H9 (cell line): ENCODE data around the gene MMP25. TPM values are rescaled to one million over a fixed set of nuclear protein-coding genes. Genes with fewer than 3 reads are reported as not detected.

ENCODE experiments used
- DNase-seq: peaks from one replicate; pipeline ENCODE4 v3.0.0-alpha.2; 2017
- H2AFZ ChIP-seq: one replicate; pipeline ENCODE4 v1.6.1; 2013; ENCODE audit warnings: mild to moderate bottlenecking, low read length, control low read depth, moderate library complexity
- H2AK5ac ChIP-seq: 2 replicates; pipeline ENCODE4 v1.6.1; 2013; ENCODE audit warnings: low read length, control low read depth, mixed read lengths; ENCODE audit not compliant: insufficient read length
- H2BK120ac ChIP-seq: one replicate; pipeline ENCODE4 v1.6.1; 2013; ENCODE audit warnings: low read depth, mild to moderate bottlenecking, low read length, control low read depth, inconsistent platforms; ENCODE audit not compliant: poor library complexity, severe bottlenecking
- H2BK12ac ChIP-seq: 2 replicates; pipeline ENCODE4 v1.6.1; 2013; ENCODE audit warnings: low read length, control low read depth, mixed read lengths, low read depth; ENCODE audit not compliant: insufficient read length
- H2BK15ac ChIP-seq: 2 replicates; pipeline ENCODE4 v1.6.1; 2013; ENCODE audit warnings: low read depth, low read length, control low read depth
- H2BK20ac ChIP-seq: one replicate; pipeline ENCODE4 v1.6.1; 2013; ENCODE audit warnings: low read depth, mild to moderate bottlenecking, low read length, control low read depth, inconsistent platforms; ENCODE audit not compliant: poor library complexity, severe bottlenecking
- H2BK5ac ChIP-seq: 2 replicates; pipeline ENCODE4 v1.6.1; 2013; ENCODE audit warnings: low read length, control low read depth, mixed read lengths; ENCODE audit not compliant: insufficient read length
- H3K14ac ChIP-seq: 2 replicates; pipeline ENCODE4 v1.6.1; 2013; ENCODE audit warnings: low read length, control low read depth; ENCODE audit not compliant: insufficient read depth
- H3K18ac ChIP-seq: 2 replicates; pipeline ENCODE4 v1.6.1; 2013; ENCODE audit warnings: low read depth, mild to moderate bottlenecking, mixed read lengths, low read length, control low read depth; ENCODE audit not compliant: insufficient read length
- H3K23ac ChIP-seq: 2 replicates; pipeline ENCODE4 v1.6.1; 2013; ENCODE audit warnings: low read length, control low read depth, mixed read lengths, low read depth; ENCODE audit not compliant: insufficient read length
- H3K23me2 ChIP-seq: 2 replicates; pipeline ENCODE4 v1.6.1; 2013; ENCODE audit warnings: low read depth, mild to moderate bottlenecking, mixed read lengths, low read length, control low read depth; ENCODE audit not compliant: insufficient read length, poor library complexity, severe bottlenecking
- H3K27ac ChIP-seq: 2 replicates; pipeline ENCODE4 v1.5.1; 2013; ENCODE audit warnings: low read length, control low read depth, mixed read lengths, low read depth; ENCODE audit not compliant: insufficient read length
- H3K27me3 ChIP-seq: 2 replicates; pipeline ENCODE4 v1.6.1; 2013; ENCODE audit warnings: low read length, control low read depth, inconsistent platforms; ENCODE audit not compliant: insufficient read depth
- H3K4ac ChIP-seq: 2 replicates; pipeline ENCODE4 v1.6.1; 2013; ENCODE audit warnings: low read depth, mild to moderate bottlenecking, control low read depth, inconsistent platforms, low read length, moderate library complexity
- H3K4me1 ChIP-seq: 2 replicates; pipeline ENCODE4 v1.6.1; 2013; ENCODE audit warnings: low read length, control low read depth, inconsistent platforms; ENCODE audit not compliant: insufficient read depth
- H3K4me2 ChIP-seq: 2 replicates; pipeline ENCODE4 v1.6.1; 2013; ENCODE audit warnings: low read length, control low read depth, mixed read lengths; ENCODE audit not compliant: insufficient read length, insufficient read depth
- H3K56ac ChIP-seq: 2 replicates; pipeline ENCODE4 v1.6.1; 2013; ENCODE audit warnings: low read depth, mild to moderate bottlenecking, mixed read lengths, low read length, control low read depth; ENCODE audit not compliant: insufficient read length
- H3K79me1 ChIP-seq: 2 replicates; pipeline ENCODE4 v1.6.1; 2013; ENCODE audit warnings: low read depth, mild to moderate bottlenecking, moderate library complexity, low read length, control low read depth, inconsistent platforms; ENCODE audit not compliant: insufficient read depth, poor library complexity, severe bottlenecking
- H3K79me2 ChIP-seq: 2 replicates; pipeline ENCODE4 v1.6.1; 2013; ENCODE audit warnings: low read length, control low read depth, inconsistent platforms; ENCODE audit not compliant: insufficient read depth
- H3K9ac ChIP-seq: 2 replicates; pipeline ENCODE4 v1.6.1; 2013; ENCODE audit warnings: low read length, control low read depth, mixed read lengths; ENCODE audit not compliant: insufficient read length; ENCODE audit errors: extremely low read depth
- H3K9me3 ChIP-seq: one replicate; pipeline ENCODE4 v1.6.1; 2013; ENCODE audit warnings: low read depth, low read length, inconsistent platforms; ENCODE audit not compliant: control insufficient read depth
- H3T11ph ChIP-seq: one replicate; pipeline ENCODE4 v1.6.1; 2013; ENCODE audit warnings: mild to moderate bottlenecking, low read length, control low read depth, inconsistent platforms
- H4K20me1 ChIP-seq: one replicate; pipeline ENCODE4 v1.6.1; 2013; ENCODE audit not compliant: control insufficient read depth, insufficient read length, insufficient read depth
- H4K5ac ChIP-seq: 2 replicates; pipeline ENCODE4 v1.6.1; 2013; ENCODE audit warnings: low read depth, mild to moderate bottlenecking, mixed read lengths, low read length, control low read depth; ENCODE audit not compliant: insufficient read length
- H4K8ac ChIP-seq: replicated peaks from 2 replicates; pipeline ENCODE4 v1.6.1; 2013; ENCODE audit warnings: low read length, control low read depth, mixed read lengths, low read depth; ENCODE audit not compliant: insufficient read length
- H4K91ac ChIP-seq: 2 replicates; pipeline ENCODE4 v1.6.1; 2013; ENCODE audit warnings: low read depth, mild to moderate bottlenecking, moderate library complexity, mixed read lengths, low read length, control low read depth; ENCODE audit not compliant: insufficient read length
- H3K27ac Mint-ChIP-seq, 3 experiments: 2 replicates in 2 of 3; 3 replicates in 1 of 3; pipeline ENCODE4 v1.8.0; 2020 to 2021; ENCODE audit warnings: mixed read lengths in 3 of 3, mild to moderate bottlenecking in 1 of 3, moderate library complexity in 1 of 3
- H3K27me3 Mint-ChIP-seq: 2 replicates; pipeline ENCODE4 v1.8.0; 2021; ENCODE audit warnings: low read depth, mild to moderate bottlenecking, moderate library complexity, mixed read lengths
- H3K36me3 Mint-ChIP-seq, 3 experiments: 2 replicates in 2 of 3; 3 replicates in 1 of 3; pipeline ENCODE4 v1.8.0; 2020 to 2021; ENCODE audit warnings: low read depth in 3 of 3, mixed read lengths in 3 of 3; ENCODE audit not compliant: insufficient read depth in 1 of 3
- H3K4me1 Mint-ChIP-seq, 2 experiments: 2 replicates each; pipeline ENCODE4 v1.8.0; 2020; ENCODE audit warnings: mixed read lengths in 2 of 2
- H3K4me3 Mint-ChIP-seq, 2 experiments: 2 replicates in 1 of 2; 3 replicates in 1 of 2; pipeline ENCODE4 v1.8.0; 2020 to 2021; ENCODE audit warnings: mild to moderate bottlenecking in 2 of 2, mixed read lengths in 2 of 2, moderate library complexity in 1 of 2
- H3K9me3 Mint-ChIP-seq, 2 experiments: 2 replicates in 1 of 2; 3 replicates in 1 of 2; pipeline ENCODE4 v1.8.0; 2020; ENCODE audit warnings: mild to moderate bottlenecking in 2 of 2, mixed read lengths in 2 of 2, moderate library complexity in 1 of 2
- CTCF ChIP-seq: fragments of 200-600 bp; sonication (generic); conservative IDR thresholded peaks from 3 replicates; pipeline ENCODE4 v1.8.0; 2021; ENCODE audit warnings: antibody characterized with exemption, mild to moderate bottlenecking
- WGBS: extraction: QIAGEN DNeasy Blood & Tissue Kit; methylation state at CpG from one replicate; pipeline ENCODE4 v1.1.7; 2013; ENCODE audit warnings: missing lambda C conversion rate, low lambda C conversion rate, mixed read lengths; ENCODE audit not compliant: insufficient read length; ENCODE audit errors: extremely low coverage; 5-methylcytosine and 5-hydroxymethylcytosine counted together
- total RNA-seq: library from RNA; stranded (reverse); gene quantifications from 2 replicates; pipeline ENCODE4 v1.2.1, GENCODE V29; 2021

The MMP25 gene
- total RNA-seq, 1 experiment from 2014 or later = 13.5 TPM

- H3K18ac ChIP-seq = no peak overlapping the region
- no peaks in the 10 kb centered on the region for H3K9me3 ChIP-seq
- no peak overlapping the region for H3K14ac ChIP-seq
- Mint-ChIP-seq H3K9me3 (no peaks in the 10 kb centered on the region), H3K4me3 (no peak overlapping the region; a peak in 1 of 5 replicates), H3K27me3 (peaks cover 4% of the 10 kb centered on the region), H3K27ac (no peak overlapping the region), H3K4me1 (peaks cover 22 to 47% of the 10 kb centered on the region in 2 experiments), H3K36me3 (peaks cover 16 to 51% (median 42%) of the 10 kb centered on the region in 3 experiments)
- H3K79me1 ChIP-seq = no peaks in the 10 kb centered on the region
- no peaks in the 10 kb centered on the region for H4K20me1 ChIP-seq
- H2BK15ac ChIP-seq = no peak overlapping the region
- H3K4me1 ChIP-seq = peaks cover 2% of the 10 kb centered on the region; the same call in 1 of the 2 replicates
- no peak overlapping the region for H2BK12ac ChIP-seq
- H4K91ac ChIP-seq = no peak overlapping the region
- H3K4me2 ChIP-seq = no peak overlapping the region
- H3K56ac ChIP-seq = no peak overlapping the region
- H3K27me3 ChIP-seq = no peaks in the 10 kb centered on the region
- H2BK20ac ChIP-seq = no peak overlapping the region
- H3K4ac ChIP-seq = no peak overlapping the region
- no peak overlapping the region for H3K9ac ChIP-seq
- H4K5ac ChIP-seq = no peak overlapping the region
- H3T11ph ChIP-seq = no peak overlapping the region
- H3K27ac ChIP-seq = no peak overlapping the region
- WGBS = no CpG with 5 or more reads among the region's 8 CpGs
- H3K23me2 ChIP-seq = peaks cover 22% of the 10 kb centered on the region
- peak; percentile 23 for DNase-seq
- H2AFZ ChIP-seq = no peak overlapping the region
- TF ChIP-seq CTCF = no peak
- no peak overlapping the region for H2BK120ac ChIP-seq
- no peak overlapping the region for H2BK5ac ChIP-seq
- H3K23ac ChIP-seq = no peak overlapping the region
- no peak overlapping the region for H4K8ac ChIP-seq
- no peaks in the 10 kb centered on the region for H3K79me2 ChIP-seq
- H2AK5ac ChIP-seq = no peak overlapping the region
These were observed 20.4 kb upstream of the MMP25 start for GRCh38 chr16:3026003-3026378.
